HuH-7 (cell line): ENCODE data around the gene GBA2.
A peak's percentile ranks its signal among the peaks of the same experiment; 100 is the strongest.

Source experiments
- DNase-seq: peaks from one replicate; pipeline ENCODE4 v3.0.0; 2011; ENCODE audit warnings: low spot score

GBA2 gene

GRCh38 chr9:35690614-35691333, 58.3 kb downstream of the GBA2 start:
- peak; percentile 82 for DNase-seq

- DNase-seq, result no peak
Measured at GRCh38 chr9:35690294-35690613, 58.8 kb downstream of the GBA2 start.

- DNase-seq, result no peak
Measured at GRCh38 chr9:35689542-35690293, 59.3 kb downstream of the GBA2 start, which contains the start of gene TPM2. TPM2 (minus strand) TSS chr9:35689925; CDS start chr9:35689817, 108 bp downstream.

GRCh38 chr9:35688558-35689541, 60.2 kb downstream of the GBA2 start:
- no peak for DNase-seq

- DNase-seq, result no peak
Measured at GRCh38 chr9:35687972-35688557, 61.0 kb downstream of the GBA2 start.

- no peak for DNase-seq
Measured at GRCh38 chr9:35687306-35687705, 61.7 kb downstream of the GBA2 start.
